GM19238 (cell line): Measurements from ENCODE around the gene ANP32E.
"Not testable (repeated sequence)": the region's sequence is repeated elsewhere in the genome, so short reads cannot be mapped to it uniquely, and the experiment has no call there.

Source experiments
- DNase-seq: peaks from one replicate; pipeline ENCODE4 v3.0.0; 2011; ENCODE audit warnings: low spot score; ENCODE audit not compliant: insufficient read length

The ANP32E gene

GRCh38 chr1:150214099-150214756 is 21.7 kb downstream of the ANP32E start:
- not testable (repeated sequence) for DNase-seq

- DNase-seq: peak; percentile 91
Measured at GRCh38 chr1:150213170-150214098, 22.5 kb downstream of the ANP32E start.

- no peak for DNase-seq
Measured at GRCh38 chr1:150212070-150212469, 23.8 kb downstream of the ANP32E start.

- no peak for DNase-seq
Measured at GRCh38 chr1:150210706-150211105, 25.2 kb downstream of the ANP32E start.

- no peak for DNase-seq
Measured at GRCh38 chr1:150210091-150210490, 25.8 kb downstream of the ANP32E start.

GRCh38 chr1:150208460-150208859 is 27.5 kb downstream of the ANP32E start:
- not testable (repeated sequence) for DNase-seq

GRCh38 chr1:150207281-150207971 is 28.5 kb downstream of the ANP32E start:
- DNase-seq: no peak

- DNase-seq: no peak
Measured at GRCh38 chr1:150196417-150196816, 39.5 kb downstream of the ANP32E start.

GRCh38 chr1:150194381-150195031 is 41.4 kb downstream of the ANP32E start:
- DNase-seq: no peak

- no peak for DNase-seq
Measured at GRCh38 chr1:150192012-150192411, 43.9 kb downstream of the ANP32E start.

GRCh38 chr1:150187560-150187931 is 48.4 kb downstream of the ANP32E start:
- DNase-seq: no peak

- no peak for DNase-seq
Measured at GRCh38 chr1:150186789-150187559, 48.9 kb downstream of the ANP32E start.

GRCh38 chr1:150186438-150186788 is 49.5 kb downstream of the ANP32E start:
- DNase-seq: not testable (repeated sequence)

- no peak for DNase-seq
Measured at GRCh38 chr1:150185481-150185880, 50.4 kb downstream of the ANP32E start.

GRCh38 chr1:150183061-150183460 is 52.9 kb downstream of the ANP32E start:
- no peak for DNase-seq

- no peak for DNase-seq
Measured at GRCh38 chr1:150182247-150182646, 53.7 kb downstream of the ANP32E start.

- no peak for DNase-seq
Measured at GRCh38 chr1:150180474-150180873, 55.4 kb downstream of the ANP32E start.

- DNase-seq: no peak
Measured at GRCh38 chr1:150179867-150180266, 56.0 kb downstream of the ANP32E start.

- no peak for DNase-seq
Measured at GRCh38 chr1:150178548-150178947, 57.4 kb downstream of the ANP32E start.

- no peak for DNase-seq
Measured at GRCh38 chr1:150176593-150176992, 59.3 kb downstream of the ANP32E start.

GRCh38 chr1:150173141-150173585 is 62.7 kb downstream of the ANP32E start:
- DNase-seq: no peak
